Panc1 (cell line): Measurements from ENCODE around the gene SCNN1G.

ENCODE experiments used
- CTCF ChIP-seq: fragments of 450-650 bp; IDR thresholded peaks from 2 replicates; pipeline ENCODE4 v1.5.1; 2017; ENCODE audit warnings: mild to moderate bottlenecking
- POLR2AphosphoS5 ChIP-seq: IDR thresholded peaks from 2 replicates; pipeline ENCODE4 v1.6.1; 2012; ENCODE audit warnings: mild to moderate bottlenecking, low read depth, low read length, moderate library complexity
- REST ChIP-seq, 2 experiments: IDR thresholded peaks; 2 replicates each; pipeline ENCODE4 v1.6.1; 2011 to 2012; ENCODE audit warnings: low read depth in 2 of 2, control low read depth in 1 of 2, low read length in 1 of 2, mild to moderate bottlenecking in 1 of 2, moderate library complexity in 1 of 2; ENCODE audit not compliant: insufficient read depth in 1 of 2
- SIN3A ChIP-seq: IDR thresholded peaks from 2 replicates; pipeline ENCODE4 v1.6.1; 2012; ENCODE audit warnings: low read depth, mild to moderate bottlenecking, low read length, moderate library complexity, borderline replicate concordance; ENCODE audit not compliant: insufficient read depth
- TCF7L2 ChIP-seq: IDR thresholded peaks from 2 replicates; pipeline ENCODE4 v1.6.1; 2011; ENCODE audit warnings: mild to moderate bottlenecking, low read depth, low read length, inconsistent platforms

GRCh38 chr16:23160574-23160973, 22.0 kb upstream of the SCNN1G start:
- TF ChIP-seq CTCF (no peak), TCF7L2 (no peak), POLR2AphosphoS5 (no peak), REST (IDR thresholded peaks at IDR 0.05; ENCODE audit: insufficient read depth in 1 of 2, low read depth in 2 of 2, low read length in 1 of 2) (no peak), SIN3A (no peak)
